ENCODE results near the gene ZNF546.
"Not testable (repeated sequence)": the region's sequence is repeated elsewhere in the genome, so short reads cannot be mapped to it uniquely, and the experiment has no call there.

ZNF546 gene

DNA sequence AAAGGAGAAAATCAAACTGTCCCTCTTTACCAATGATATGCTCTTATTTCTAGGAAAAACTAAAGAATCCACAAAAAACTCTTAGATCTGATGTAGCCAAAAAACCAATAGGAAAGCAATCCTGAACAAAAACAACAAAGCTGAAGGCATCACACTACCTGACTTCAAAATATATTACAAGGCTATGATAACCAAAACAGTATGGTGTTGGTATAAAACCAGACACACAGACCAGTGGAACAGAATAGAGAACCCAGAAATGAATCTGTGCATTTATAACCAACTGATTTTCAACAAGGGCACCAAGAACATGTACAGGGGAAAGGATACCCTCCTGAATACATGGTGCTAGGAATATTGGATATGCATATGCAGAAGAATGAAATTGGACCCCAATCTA lies 9.7 kb upstream of the ZNF546 start:
- no peak for DNase-seq

DNA sequence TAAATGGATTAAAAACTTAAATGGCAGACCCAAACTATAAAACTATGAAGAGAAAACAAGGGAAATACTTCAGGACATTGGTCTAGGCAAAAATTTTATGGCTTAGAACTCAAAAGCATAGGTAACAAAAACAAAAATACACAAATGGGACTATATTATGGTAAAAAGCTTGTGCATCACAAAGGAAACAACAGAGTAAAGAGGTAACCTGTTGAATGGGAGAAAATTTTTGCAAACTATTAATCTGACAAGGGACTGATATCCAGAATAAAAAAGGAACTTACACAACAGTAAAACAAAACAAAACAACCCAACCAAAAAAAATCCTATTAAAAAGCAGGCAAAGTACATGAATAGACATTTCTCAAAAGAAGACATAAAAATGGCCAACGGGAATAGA lies 9.3 kb upstream of the ZNF546 start:
- no peak for DNase-seq

DNA sequence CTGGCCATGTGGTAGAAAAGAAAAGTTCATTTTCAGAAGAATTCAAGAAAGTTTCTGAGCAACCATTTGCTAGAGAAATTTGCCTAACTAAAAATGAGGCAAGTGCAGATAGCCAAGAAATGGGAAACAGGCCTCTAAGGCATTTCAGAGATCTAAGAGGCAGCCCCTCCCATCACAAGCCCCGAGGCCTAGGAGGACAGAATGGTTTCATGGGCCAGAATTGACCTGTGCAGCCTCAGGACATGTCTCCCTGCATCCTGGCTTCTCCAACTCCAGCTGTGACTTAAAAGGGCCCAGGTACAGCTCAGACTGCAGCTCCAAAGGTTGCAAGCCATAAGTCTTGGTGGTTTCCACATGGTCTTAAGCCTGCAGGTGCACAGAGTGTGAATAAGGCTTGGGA lies 3.3 kb upstream of the ZNF546 start:
- no peak for DNase-seq

DNA sequence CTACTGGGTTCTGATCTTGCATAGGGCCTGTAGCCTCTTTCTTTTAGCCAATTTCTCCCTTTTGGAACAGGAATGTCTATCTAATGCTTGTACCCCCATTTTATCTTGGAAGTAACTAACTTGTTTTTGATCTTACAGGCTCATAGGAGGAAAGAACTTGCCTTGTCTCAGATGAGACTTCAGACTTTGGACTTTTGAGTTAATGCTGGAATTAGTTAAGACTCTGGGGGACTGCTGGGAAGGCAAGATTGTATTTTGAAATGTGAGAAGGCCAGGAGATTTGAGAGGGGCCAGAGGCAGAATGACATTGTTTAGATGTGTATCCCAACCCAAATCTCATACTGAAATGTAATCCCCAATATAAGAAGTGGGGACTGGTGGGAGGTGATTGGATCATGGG lies 2.5 kb upstream of the ZNF546 start:
- DNase-seq, result no peak

DNA sequence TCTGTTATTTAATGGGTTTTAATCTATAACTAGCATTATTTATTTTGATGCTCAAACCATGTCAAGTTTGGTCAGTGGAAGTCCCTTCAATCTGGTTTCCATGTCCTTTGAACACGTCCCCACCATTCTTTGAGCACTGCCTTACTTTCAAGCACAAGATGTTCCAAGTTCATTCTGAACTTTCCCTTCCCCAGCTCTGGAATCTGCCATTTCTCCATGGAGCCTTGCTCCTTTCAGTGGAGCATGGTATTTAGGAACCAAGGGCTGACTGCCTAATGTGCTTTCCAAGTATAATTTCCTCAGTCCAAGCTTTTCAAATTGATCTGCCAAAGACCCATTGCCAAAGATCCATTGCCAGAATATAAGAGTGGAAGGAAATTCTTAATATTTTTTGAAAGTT lies 1.1 kb upstream of the ZNF546 start:
- no peak for DNase-seq

DNA sequence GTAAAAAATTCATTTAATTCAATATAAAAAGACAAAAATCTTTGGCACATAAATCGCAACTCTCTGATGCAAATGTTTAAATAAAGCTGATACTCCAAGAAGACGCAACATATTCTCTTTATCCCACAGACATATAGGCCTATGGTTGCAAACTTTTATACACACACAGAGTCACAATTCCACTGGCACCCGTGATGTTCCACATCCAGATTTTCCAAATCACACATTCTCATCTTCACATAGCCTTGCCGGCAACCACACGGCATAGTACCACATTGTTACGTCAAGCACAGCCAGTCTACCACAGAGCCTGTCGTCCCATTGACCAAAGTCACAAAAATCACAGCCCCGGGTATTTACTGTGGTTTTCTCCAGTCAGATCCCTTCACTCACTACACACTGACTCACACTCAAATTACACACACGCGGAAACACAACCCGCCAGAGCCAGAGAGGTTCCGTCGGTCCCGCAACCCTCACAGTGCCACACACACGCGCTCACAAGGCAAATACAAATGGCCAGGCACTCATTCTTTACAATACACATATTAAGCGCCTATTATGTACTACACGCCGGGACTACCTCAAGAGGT lies 546 bp upstream of the ZNF546 start:
- DNase-seq, result no peak

DNA sequence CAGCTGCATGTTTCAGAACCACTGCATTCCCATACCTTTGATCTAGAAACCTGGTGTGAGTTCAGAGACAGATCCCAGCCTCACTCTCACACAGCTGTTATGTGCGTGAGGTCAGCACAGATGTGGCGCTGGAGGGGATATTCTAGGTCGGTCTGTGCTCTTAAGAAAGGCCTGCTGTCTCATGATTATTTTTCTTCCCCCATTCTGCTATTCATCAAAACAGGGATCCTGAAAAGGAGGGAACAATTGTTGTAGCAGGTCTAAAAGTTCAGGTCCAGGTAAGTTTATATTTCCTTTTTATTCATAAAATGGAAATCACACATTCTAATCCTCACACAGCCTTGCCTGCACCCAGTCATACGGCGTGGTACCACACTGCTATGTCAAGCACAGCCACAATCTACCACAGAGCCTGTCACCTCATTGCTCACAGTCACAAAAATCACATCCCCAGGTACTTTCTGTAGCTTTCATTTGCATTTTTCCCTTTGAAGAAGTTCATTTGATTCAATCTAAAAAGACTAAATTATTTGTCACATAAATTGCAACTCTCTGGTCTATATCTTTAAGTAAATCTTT lies 867 bp downstream of the ZNF546 start:
- DNase-seq, result no peak

DNA sequence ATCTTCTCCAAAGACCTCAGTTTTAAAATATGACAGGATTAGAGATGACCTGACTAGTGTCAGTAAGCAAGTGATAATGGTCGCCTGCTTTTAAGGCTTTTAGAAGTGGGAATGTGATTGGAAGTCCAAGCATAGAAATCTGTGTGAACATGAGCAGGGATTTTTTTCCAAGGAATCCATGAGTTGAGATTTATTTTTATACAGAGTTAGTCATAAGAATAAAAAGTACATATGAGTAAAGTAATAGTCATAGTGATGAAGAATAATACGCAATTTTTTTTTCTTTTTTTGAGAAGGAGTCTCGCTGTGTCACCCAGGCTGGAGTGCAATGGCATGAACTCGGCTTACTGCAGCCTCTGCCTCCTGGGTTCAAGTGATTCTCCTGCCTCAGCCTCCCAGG lies 1.6 kb downstream of the ZNF546 start:
- DNase-seq, result no peak

DNA sequence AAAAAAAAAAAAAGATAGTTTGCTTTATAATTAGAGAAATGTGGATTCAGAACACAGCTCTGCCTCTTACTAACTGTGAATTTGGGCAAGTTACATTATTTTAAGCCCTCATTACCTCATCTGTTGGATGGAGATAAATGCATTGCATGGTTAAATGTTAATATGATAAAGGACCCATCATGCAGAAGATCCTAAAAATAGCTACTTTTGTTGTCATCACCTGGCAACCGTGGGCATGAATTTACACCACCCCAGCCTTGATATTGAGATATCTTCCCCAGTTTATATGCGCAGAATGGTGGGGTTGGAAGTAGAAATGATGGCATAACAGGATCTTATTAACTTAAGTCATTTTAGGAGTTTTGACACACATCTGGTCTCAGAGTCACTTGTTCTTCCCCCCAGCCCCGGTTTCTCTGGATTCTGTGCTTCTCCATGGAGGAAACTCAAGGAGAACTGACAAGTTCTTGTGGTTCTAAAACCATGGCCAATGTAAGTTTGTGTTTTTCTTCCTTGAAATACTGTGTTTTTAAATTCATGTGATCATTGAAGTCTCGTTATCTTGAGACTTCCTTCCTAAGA lies 8.9 kb downstream of the ZNF546 start:
- no peak for DNase-seq

DNA sequence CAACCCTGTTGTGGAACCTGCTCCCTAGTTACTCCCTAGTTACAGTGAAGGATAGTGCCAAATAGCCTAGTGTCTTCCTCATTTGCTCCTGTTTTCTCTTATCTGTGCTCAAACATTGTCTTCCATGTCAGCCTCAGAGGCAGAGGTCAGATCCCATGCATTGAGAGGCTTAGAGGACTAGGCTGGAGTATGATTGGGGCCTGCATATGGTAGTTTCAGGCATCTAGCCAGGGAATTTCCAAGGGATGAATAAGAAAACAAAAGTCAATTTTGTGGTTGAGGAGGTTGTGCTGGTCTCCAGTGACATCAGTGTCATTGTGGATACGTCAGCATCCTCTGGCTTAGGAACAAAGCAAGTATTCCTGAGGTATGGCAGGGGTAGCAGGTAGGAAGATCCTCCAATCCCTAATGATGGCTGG lies 9.4 kb downstream of the ZNF546 start:
- no peak for DNase-seq

DNA sequence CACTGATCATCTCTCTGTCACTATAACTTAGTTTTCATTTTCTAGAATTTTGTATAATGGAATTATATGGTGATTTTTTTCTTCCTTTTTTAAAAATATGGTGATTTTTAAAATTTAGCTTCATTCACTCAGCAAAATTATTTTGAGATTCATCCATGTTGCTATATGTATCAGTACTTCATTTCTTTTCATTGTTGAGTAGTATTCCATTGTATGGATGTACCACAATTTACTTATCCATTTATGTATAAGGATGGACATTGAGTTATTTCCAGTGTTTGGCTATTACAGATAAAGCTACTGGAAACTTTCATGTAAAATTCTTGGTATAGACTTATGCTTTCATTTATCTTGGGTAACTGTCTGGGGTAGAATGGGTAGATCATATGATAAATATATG lies 12.8 kb downstream of the ZNF546 start:
- no peak for DNase-seq

DNA sequence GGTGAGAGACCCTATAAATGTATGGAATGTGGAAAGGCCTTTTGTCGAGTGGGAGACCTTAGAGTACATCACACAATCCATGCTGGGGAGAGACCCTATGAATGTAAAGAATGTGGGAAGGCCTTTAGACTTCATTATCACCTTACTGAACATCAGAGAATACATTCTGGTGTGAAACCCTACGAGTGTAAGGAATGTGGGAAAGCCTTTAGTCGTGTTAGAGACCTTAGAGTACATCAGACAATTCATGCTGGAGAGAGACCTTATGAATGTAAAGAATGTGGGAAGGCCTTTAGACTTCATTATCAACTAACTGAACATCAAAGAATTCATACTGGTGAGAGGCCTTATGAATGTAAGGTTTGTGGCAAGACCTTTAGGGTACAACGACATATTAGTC lies 17.1 kb downstream of the ZNF546 start:
- no peak for DNase-seq

DNA sequence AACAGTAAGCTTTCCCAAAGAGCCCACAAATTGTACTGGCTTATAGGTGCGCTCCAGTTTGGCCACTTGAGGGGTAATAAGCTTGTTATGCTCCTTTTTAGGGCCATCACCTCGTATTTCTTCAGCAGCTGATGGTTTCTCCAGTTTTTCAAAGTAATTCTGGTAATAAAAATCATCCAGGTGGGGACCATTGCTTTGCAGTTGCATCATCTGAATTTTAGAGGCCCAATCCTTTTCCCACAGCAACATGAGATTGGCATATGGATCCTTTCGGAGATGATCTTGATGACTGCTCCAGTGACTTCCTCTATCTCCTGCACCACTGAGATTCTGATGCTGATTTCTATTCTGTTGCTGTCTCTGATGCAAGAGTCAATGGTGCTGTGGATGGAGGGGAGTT lies 27.1 kb downstream of the ZNF546 start:
- DNase-seq, result no peak

DNA sequence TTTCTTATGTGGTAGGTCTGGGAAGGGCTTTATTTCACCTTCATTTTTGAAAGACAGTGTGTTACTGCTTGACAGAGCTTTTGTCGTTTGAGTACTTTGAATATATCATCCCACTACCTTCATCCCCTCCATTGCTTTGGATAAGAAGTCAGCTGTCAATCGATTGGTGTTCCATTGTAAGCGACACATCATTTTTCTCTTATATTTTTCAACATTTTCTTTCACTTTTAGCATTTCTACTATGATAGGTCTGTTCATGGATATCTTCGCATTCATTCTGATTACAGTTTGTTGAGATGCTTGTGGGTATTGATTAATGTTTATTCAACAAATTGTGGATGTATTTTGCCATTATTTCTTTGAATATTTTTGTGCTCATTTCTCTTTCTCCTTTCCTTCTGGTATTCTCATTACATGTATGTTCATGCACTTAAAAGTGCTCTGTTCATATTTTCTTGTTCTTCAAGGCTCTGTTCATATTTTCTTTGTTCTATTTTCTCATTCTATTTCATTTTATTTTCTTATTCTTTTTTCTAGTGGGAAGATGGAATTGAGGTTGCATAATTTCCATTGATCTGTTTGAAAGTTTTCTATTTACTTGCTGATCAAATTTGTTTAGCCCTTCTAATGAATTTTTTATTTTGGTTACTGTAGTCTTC lies 29.2 kb downstream of the ZNF546 start:
- no peak for DNase-seq

DNA sequence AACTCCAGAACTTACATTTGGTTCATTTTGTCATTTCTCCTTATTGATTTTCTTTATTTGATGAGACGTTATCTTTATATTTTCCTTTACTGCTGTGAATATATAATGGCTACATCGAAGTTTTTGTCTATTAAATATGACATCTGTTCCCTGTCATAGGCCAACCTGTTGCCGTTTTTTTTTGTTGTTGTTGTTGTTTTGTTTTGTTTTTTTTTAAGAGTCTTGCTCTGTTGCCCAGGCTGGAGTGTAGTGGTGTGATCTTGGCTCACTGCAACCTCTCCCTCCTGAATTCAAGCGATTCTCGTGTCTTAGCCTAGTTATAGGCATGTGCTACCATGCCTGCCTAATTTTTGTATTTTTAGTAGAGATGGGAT lies 29.7 kb downstream of the ZNF546 start:
- DNase-seq, result no peak

DNA sequence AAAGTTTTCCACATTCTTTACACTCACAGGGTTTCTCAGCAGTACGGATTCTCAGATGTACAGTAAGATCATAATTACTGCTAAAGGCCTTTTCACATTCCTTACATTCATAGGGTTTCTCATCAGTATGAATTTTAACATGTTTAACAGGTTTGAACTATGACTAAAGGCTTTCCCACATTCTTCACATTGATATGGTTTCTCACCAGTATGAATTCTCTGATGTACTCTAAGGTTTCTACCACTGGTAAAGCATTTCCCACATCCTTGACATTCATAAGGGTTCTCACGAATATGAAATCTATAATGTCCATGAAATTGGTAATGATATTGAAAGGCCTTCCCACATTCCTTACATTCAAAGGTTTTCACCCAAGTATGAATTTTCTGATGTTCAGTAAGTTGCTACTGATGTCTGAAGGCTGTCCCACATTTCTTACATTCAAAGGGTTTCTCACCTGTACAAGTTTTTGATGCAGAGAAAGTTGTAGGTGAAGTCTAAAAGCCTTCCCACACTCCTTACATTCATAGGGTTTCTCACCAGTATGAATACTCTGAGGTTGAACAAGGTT lies 37.2 kb downstream of the ZNF546 start:
- no peak for DNase-seq

DNA sequence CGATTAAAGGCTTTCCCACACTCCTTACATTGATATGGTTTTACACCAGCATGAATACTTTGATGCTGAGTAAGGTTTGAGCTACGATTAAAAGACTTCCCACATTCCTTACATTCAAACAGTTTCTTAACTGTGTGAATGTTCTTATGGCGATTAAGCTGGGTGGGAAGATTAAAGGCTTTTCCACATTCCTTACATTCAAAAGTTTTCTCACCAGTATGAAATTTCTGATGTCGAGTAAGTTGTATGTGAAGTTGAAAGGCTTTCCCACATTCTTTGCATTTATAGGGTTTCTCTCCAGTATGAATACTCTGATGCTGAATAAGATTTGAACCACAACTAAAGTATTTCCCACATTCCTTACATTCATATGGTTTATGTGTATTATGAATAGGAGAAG lies 39.1 kb downstream of the ZNF546 start:
- no peak for DNase-seq

DNA sequence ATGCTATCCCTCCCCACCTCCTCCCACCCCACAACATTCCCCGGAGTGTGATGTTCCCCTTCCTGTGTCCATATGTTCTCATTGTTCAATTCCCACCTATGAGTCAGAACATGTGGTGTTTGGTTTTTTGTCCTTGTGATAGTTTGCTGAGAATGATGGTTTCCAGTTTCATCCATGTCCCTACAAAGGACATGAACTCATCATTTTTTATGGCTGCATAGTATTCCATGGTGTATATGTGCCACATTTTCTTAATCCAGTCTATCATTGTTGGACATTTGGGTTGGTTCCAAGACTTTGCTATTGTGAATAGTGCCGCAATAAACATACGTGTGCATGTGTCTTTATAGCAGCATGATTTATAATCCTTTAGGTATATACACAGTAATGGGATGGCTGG lies 41.2 kb downstream of the ZNF546 start:
- not testable (repeated sequence) for DNase-seq

DNA sequence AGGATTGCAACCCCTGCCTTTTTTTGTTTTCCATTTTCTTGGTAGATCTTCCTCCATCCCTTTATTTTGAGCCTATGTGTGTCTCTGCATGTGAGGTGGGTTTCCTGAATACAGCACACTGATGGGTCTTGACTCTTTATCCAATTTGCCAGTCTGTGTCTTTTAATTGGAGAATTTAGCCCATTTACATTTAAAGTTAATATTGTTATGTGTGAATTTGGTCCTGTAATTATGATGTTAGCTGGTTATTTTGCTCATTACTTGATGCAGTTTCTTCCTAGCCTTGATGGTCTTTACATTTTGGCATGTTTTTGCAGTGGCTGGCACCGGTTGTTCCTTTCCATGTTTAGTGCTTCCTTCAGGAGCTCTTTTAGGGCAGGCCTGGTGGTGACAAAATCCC lies 44.9 kb downstream of the ZNF546 start:
- DNase-seq, result not testable (repeated sequence)

DNA sequence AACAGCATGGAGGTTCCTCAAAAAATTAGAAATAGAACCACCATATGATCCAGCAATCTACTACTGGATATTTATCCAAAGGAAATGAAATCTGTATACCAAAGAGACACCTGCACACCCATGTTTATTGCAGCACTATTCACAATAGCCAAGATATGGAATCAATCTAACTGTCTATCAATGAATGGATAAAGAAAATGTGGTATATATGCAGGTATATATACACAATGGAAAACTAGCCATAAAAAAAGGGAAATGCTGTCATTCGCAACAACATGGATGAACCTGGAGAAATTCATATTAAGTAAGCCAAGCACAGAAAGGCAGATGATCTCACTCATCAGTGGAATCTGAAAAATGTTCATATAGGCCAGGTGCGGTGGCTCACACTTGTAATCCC lies 56.6 kb downstream of the ZNF546 start:
- no peak for DNase-seq

DNA sequence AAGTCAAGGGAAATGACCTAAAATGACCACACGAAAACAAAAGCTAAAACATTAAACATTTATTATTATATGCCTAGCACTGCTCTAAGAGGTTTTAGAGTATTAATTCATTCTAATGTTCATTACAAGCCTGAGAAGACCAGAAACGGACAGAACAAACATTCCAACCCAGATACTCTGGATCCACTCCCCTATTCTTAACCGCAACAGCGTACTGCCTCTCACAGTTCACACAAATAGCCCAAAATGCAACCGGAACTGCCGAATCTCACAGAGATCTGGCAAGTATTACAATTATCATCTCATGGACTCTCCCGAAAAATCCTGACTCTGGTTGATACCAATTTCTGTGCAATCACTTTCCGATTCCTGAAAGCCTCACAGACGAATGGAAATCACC lies 57.8 kb downstream of the ZNF546 start:
- DNase-seq, result no peak

DNA sequence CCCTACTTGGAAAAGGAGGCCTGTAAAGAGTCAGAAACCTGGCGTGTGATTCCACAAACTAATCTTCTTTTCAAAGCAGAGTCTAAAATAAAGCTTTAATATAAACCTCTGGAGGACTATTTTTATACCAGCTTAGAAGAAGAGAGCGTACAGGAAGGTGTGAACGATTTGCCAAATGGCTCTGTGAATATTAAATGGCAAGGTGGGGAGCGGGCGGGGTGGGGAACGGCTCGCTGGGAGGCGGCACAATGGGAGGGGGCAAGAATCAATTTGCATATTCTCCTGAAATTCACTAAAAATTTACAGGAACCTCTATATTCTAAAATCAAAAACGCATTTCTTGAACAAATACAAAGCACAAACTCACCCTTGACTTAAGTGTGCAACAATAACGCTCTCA lies 58.2 kb downstream of the ZNF546 start:
- no peak for DNase-seq

DNA sequence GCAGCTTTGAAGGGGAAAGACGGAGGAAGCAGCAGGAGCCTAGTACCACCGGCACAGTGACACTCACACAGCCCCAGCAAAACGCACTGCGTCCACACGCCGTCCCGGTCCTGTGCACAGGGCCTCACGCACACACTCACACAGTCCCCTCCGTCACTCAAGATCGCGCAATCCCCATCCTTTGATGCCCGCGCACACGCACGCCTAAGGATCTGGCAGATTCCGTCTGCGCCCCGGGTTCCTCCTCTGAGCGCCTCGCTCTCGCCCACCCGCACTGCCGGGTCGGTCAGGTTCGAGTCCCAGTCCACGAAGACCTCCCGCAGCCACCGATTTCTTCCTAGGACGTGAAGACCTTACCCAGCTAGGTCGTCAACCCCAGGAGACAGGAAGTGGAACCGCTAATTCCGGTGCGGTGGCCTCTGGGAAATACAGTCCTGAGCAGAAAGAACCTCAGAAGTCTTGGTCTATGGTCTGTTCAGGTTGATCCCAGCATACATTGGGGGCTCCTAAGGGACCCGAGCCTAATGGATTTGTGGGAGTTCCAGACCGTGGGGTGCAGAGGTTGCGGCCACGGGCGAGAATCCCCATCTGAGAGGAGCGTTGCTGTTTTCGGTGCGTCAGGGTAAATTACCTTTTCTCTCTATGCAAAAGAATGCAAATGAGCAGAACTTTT lies 59.1 kb downstream of the ZNF546 start, which contains the start of gene ZNF780B:
TSS of gene ZNF780B (minus strand) at position 400 of the 673 bp plus-strand sequence. CDS start 5,899 bp downstream, outside the sequence.
- peak; percentile 62 for DNase-seq

Data from CD4-positive, alpha-beta T cell treated with Interleukin-12 subunit alpha and Interleukin-12 subunit beta, for 1 hour (primary cell).